HEK293 (cell line): ENCODE results near the gene B4GALNT4.
"Not testable (repeated sequence)": the region's sequence is repeated elsewhere in the genome, so short reads cannot be mapped to it uniquely, and the experiment has no call there.

ENCODE experiments used
- CTCF ChIP-seq: fragments of 450-650 bp; formaldehyde crosslinking; IDR thresholded peaks from 2 replicates; pipeline ENCODE4 v1.5.1; 2016; ENCODE audit warnings: missing biosample characterization, missing genetic modification characterization
- FEZF1 ChIP-seq: fragments of 450-650 bp; formaldehyde crosslinking; IDR thresholded peaks from 2 replicates; pipeline ENCODE4 v1.5.1; 2016; ENCODE audit warnings: missing biosample characterization, missing genetic modification characterization
- MYNN ChIP-seq: fragments of 450-650 bp; formaldehyde crosslinking; IDR thresholded peaks from 2 replicates; pipeline ENCODE4 v1.5.1; 2016; ENCODE audit warnings: missing biosample characterization, missing genetic modification characterization, borderline replicate concordance
- REPIN1 ChIP-seq: fragments of 450-650 bp; formaldehyde crosslinking; IDR thresholded peaks from 2 replicates; pipeline ENCODE4 v1.5.1; 2017; ENCODE audit warnings: missing biosample characterization, missing genetic modification characterization, low read depth
- ZBTB7A ChIP-seq: fragments of 450-650 bp; formaldehyde crosslinking; IDR thresholded peaks from 2 replicates; pipeline ENCODE4 v1.5.1; 2016; ENCODE audit warnings: low read depth, missing biosample characterization, missing genetic modification characterization
- ZFP41 ChIP-seq: fragments of 450-650 bp; formaldehyde crosslinking; IDR thresholded peaks from 2 replicates; pipeline ENCODE4 v1.5.1; 2016; ENCODE audit warnings: missing biosample characterization, missing genetic modification characterization, borderline replicate concordance
- ZNF10 ChIP-seq: fragments of 450-650 bp; formaldehyde crosslinking; IDR thresholded peaks from 2 replicates; pipeline ENCODE4 v1.5.1; 2017; ENCODE audit warnings: missing biosample characterization, missing genetic modification characterization
- ZNF202 ChIP-seq: fragments of 450-650 bp; formaldehyde crosslinking; IDR thresholded peaks from 2 replicates; pipeline ENCODE4 v1.5.1; 2016; ENCODE audit warnings: missing biosample characterization, missing genetic modification characterization, borderline replicate concordance
- ZNF221 ChIP-seq: fragments of 450-650 bp; formaldehyde crosslinking; IDR thresholded peaks from 2 replicates; pipeline ENCODE4 v1.5.1; 2017; ENCODE audit warnings: missing biosample characterization, missing genetic modification characterization, borderline replicate concordance
- ZNF37A ChIP-seq: fragments of 450-650 bp; IDR thresholded peaks from 2 replicates; pipeline ENCODE4 v1.5.1; 2018; ENCODE audit warnings: missing biosample characterization, missing genetic modification characterization
- ZNF391 ChIP-seq: fragments of 450-650 bp; formaldehyde crosslinking; IDR thresholded peaks from 2 replicates; pipeline ENCODE4 v1.5.1; 2016; ENCODE audit warnings: low read depth, missing biosample characterization, missing genetic modification characterization, borderline replicate concordance
- ZSCAN16 ChIP-seq: fragments of 450-650 bp; formaldehyde crosslinking; IDR thresholded peaks from 2 replicates; pipeline ENCODE4 v1.5.1; 2016; ENCODE audit warnings: missing biosample characterization, missing genetic modification characterization
- ZSCAN5A ChIP-seq: fragments of 450-650 bp; formaldehyde crosslinking; IDR thresholded peaks from 2 replicates; pipeline ENCODE4 v1.5.1; 2016; ENCODE audit warnings: missing biosample characterization, missing genetic modification characterization

GRCh38 chr11:349270-349954 is 19.9 kb upstream of the B4GALNT4 start:
- not testable (repeated sequence) for TF ChIP-seq MYNN; CTCF (tag by site-specific recombination); REPIN1 (tag by site-specific recombination); ZNF37A (tag by site-specific recombination); ZBTB7A (tag by site-specific recombination); ZFP41 (tag by site-specific recombination); ZNF221 (tag by site-specific recombination); ZNF10 (tag by site-specific recombination); ZNF202; ZSCAN16 (tag by site-specific recombination); ZNF391; FEZF1 (tag by site-specific recombination); ZSCAN5A (tag by site-specific recombination)
